K562 (cell line): Measurements from ENCODE around the gene NMRK2. TPM values are rescaled to one million over a fixed set of nuclear protein-coding genes. Genes with fewer than 3 reads are reported as not detected.

Experiments
- ATF2 ChIP-seq: sonication (generic); formaldehyde crosslinking; IDR thresholded peaks from 2 replicates; pipeline ENCODE4 v1.8.1; 2022; ENCODE audit warnings: missing genetic modification reagents
- CREB3L1 ChIP-seq: fragments of 450-650 bp; IDR thresholded peaks from 2 replicates; pipeline ENCODE4 v1.6.1; 2014; ENCODE audit warnings: low read depth, mild to moderate bottlenecking, moderate library complexity, borderline replicate concordance
- ETS2 ChIP-seq: IDR thresholded peaks from 2 replicates; pipeline ENCODE4 v1.6.1; 2016; ENCODE audit warnings: borderline replicate concordance, missing genetic modification characterization, mild to moderate bottlenecking, moderate library complexity, missing compliant biosample characterization; ENCODE audit not compliant: poor library complexity, severe bottlenecking
- PREB ChIP-seq: sonication (generic); formaldehyde crosslinking; IDR thresholded peaks from 2 replicates; pipeline ENCODE4 v1.8.1; 2023; ENCODE audit warnings: mild to moderate bottlenecking, missing genetic modification reagents
- RFX7 ChIP-seq: fragments of 250-450 bp; sonication (Bioruptor Pico); IDR thresholded peaks from 2 replicates; pipeline ENCODE4 v1.5.1; 2021; ENCODE audit warnings: mild to moderate bottlenecking
- THRAP3 ChIP-seq: fragments of 450-650 bp; IDR thresholded peaks from 2 replicates; pipeline ENCODE4 v1.6.1; 2016; ENCODE audit warnings: mild to moderate bottlenecking, inconsistent platforms, borderline replicate concordance
- ZBTB43 ChIP-seq: sonication (generic); formaldehyde crosslinking; IDR thresholded peaks from 2 replicates; pipeline ENCODE4 v1.8.0; 2023; ENCODE audit warnings: mild to moderate bottlenecking, missing genetic modification reagents
- ZKSCAN3 ChIP-seq: fragments of 250-450 bp; sonication (Bioruptor Pico); IDR thresholded peaks from 2 replicates; pipeline ENCODE4 v1.4.0; 2020
- ZNF324 ChIP-seq: fragments of 250-450 bp; sonication (Bioruptor Pico); IDR thresholded peaks from 2 replicates; pipeline ENCODE4 v1.4.0; 2020; ENCODE audit warnings: mild to moderate bottlenecking
- ZNF511 ChIP-seq: sonication (generic); formaldehyde crosslinking; IDR thresholded peaks from 2 replicates; pipeline ENCODE4 v1.8.0; 2022; ENCODE audit warnings: mild to moderate bottlenecking, missing genetic modification reagents
- polyA plus RNA-seq, 8 experiments: library from polyadenylated mRNA; depleted of rRNA in 4 of 8; stranded (reverse) in 5 of 8; unstranded in 3 of 8; fragments of >200 nt; fragmentation: Nextera tagmentation in 2 of 8; fragmentation: Illumina TruSeq in 1 of 8; extraction: Ambion mirVana in 2 of 8; extraction: Trizol in 1 of 8; gene quantifications; 2 replicates each; pipeline versions ENCODE4 v1.2.1 to v1.2.3, GENCODE V29; 2011 to 2014; ENCODE audit warnings: inconsistent platforms in 1 of 8, missing spikeins in 1 of 8
- total RNA-seq, 7 experiments: library from RNA; depleted of rRNA in 6 of 7; stranded (reverse); fragments of >200 nt in 6 of 7; fragmentation: Illumina TruSeq in 2 of 7; extraction: Trizol in 2 of 7; gene quantifications; 2 replicates each; pipeline versions ENCODE4 v1.2.1 to v1.2.3, GENCODE V29; 2011 to 2021; ENCODE audit warnings: low replicate concordance in 1 of 7
- TF ChIP-seq, protein P1 (sequence below), 3 experiments: IDR thresholded peaks in 2 of 3; conservative IDR thresholded peaks in 1 of 3; 2 replicates each; pipeline ENCODE4 v1.5.1; 2011 to 2012; ENCODE audit warnings: low read length in 3 of 3, mild to moderate bottlenecking in 3 of 3, control low read depth in 2 of 3, improper control_type of control experiment in 1 of 3, inconsistent platforms in 1 of 3, low read depth in 1 of 3, mixed read lengths in 1 of 3, moderate library complexity in 1 of 3; ENCODE audit not compliant: insufficient read depth in 2 of 3
- TF ChIP-seq, protein P2 (sequence below): fragments of 250-450 bp; sonication (Bioruptor Pico); IDR thresholded peaks from 2 replicates; pipeline ENCODE4 v1.4.0; 2020; ENCODE audit warnings: mild to moderate bottlenecking, moderate library complexity

Gene NMRK2
- total and polyA plus RNA-seq, 9 of the 15 experiments (the other 6 are each of a cell fraction or from before 2014, with no cell fraction given): not detected

DNA sequence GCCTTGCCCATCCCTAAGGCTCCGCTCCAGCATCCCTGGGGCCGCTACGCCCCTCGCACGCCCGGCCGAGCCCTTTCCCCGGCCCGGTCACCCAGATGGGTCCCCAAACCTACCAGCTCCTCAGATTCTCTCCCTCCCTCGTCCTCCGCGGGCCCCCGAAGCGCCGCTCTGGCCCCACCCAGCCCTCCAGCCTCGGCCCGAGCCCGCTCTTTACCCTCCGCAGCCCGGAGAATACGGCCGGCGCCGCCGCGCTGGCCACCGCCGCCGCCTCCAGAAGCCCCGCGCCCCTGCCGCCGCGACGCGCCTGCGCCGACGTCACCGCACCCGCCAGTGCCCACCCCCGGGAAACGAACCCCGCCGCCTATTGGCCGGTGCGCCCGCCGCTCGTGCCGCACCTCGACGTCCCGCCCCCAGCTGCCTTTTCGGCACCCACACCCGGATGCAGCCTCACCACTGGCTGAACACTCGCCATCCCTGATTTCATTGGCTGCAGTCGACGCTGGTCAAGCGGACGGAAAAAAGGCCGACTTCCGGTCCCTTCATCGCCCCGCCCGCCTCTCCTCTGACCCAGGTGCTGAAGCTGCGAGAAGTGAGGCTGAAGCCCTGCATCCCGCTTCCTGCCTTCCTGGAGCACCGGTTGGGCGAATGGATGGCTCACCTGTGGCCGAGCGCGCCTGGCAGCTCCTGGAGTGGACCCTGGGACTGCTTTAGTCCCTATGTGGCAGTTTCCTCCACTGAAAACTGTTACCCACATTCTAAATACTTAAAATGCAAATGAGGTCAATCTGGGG, 38.1 kb downstream of the NMRK2 start, which contains the start of gene DAPK3 (continued):
- TF ChIP-seq ATF2 (no peak), ZNF324 (no peak), CREB3L1 (peak; percentile 35; the same call in 1 of the 2 replicates), RFX7 (no peak), ZBTB43 (no peak), ZNF511 (CRISPR knock-in tag) (no peak; the same call in 1 of the 2 replicates), ZKSCAN3 (CRISPR knock-in tag) (no peak), THRAP3 (no peak), PREB (CRISPR knock-in tag) (no peak), ETS2 (tag) (no peak)
- TF ChIP-seq, protein P1, sequence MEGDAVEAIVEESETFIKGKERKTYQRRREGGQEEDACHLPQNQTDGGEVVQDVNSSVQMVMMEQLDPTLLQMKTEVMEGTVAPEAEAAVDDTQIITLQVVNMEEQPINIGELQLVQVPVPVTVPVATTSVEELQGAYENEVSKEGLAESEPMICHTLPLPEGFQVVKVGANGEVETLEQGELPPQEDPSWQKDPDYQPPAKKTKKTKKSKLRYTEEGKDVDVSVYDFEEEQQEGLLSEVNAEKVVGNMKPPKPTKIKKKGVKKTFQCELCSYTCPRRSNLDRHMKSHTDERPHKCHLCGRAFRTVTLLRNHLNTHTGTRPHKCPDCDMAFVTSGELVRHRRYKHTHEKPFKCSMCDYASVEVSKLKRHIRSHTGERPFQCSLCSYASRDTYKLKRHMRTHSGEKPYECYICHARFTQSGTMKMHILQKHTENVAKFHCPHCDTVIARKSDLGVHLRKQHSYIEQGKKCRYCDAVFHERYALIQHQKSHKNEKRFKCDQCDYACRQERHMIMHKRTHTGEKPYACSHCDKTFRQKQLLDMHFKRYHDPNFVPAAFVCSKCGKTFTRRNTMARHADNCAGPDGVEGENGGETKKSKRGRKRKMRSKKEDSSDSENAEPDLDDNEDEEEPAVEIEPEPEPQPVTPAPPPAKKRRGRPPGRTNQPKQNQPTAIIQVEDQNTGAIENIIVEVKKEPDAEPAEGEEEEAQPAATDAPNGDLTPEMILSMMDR (IDR thresholded peaks at IDR 0.05 in 2 of 3, conservative IDR thresholded peaks at IDR 0.05 in 1 of 3; ENCODE audit: insufficient read depth in 2 of 3, low read depth in 1 of 3, low read length in 3 of 3): 0 out of 6 replicates have a peak, but pooled peaks of 1 of the 3 experiments have one; percentile 3
- TF ChIP-seq, protein P2, sequence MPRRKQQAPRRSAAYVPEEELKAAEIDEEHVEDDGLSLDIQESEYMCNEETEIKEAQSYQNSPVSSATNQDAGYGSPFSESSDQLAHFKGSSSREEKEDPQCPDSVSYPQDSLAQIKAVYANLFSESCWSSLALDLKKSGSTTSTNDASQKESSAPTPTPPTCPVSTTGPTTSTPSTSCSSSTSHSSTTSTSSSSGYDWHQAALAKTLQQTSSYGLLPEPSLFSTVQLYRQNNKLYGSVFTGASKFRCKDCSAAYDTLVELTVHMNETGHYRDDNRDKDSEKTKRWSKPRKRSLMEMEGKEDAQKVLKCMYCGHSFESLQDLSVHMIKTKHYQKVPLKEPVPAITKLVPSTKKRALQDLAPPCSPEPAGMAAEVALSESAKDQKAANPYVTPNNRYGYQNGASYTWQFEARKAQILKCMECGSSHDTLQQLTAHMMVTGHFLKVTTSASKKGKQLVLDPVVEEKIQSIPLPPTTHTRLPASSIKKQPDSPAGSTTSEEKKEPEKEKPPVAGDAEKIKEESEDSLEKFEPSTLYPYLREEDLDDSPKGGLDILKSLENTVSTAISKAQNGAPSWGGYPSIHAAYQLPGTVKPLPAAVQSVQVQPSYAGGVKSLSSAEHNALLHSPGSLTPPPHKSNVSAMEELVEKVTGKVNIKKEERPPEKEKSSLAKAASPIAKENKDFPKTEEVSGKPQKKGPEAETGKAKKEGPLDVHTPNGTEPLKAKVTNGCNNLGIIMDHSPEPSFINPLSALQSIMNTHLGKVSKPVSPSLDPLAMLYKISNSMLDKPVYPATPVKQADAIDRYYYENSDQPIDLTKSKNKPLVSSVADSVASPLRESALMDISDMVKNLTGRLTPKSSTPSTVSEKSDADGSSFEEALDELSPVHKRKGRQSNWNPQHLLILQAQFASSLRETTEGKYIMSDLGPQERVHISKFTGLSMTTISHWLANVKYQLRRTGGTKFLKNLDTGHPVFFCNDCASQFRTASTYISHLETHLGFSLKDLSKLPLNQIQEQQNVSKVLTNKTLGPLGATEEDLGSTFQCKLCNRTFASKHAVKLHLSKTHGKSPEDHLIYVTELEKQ (CRISPR knock-in tag): no peak
